Testis (tissue), 5 donors: ENCODE data around the gene P2RX1. TPM values are rescaled to one million over a fixed set of nuclear protein-coding genes. Genes with fewer than 3 reads are reported as not detected.
A peak's percentile ranks its signal among the peaks of the same experiment; 100 is the strongest.

ENCODE experiments used
- DNase-seq: peaks from one replicate; pipeline ENCODE4 v3.0.0-alpha.2; 2019
- H3K27ac ChIP-seq, 2 donors: fragments of 200-600 bp; sonication (generic); one replicate each; pipeline ENCODE4 v1.5.1; 2019
- H3K27me3 ChIP-seq: fragments of 200-600 bp; sonication (generic); one replicate; pipeline ENCODE4 v1.5.1; 2019
- H3K36me3 ChIP-seq: fragments of 200-600 bp; sonication (generic); one replicate; pipeline ENCODE4 v1.5.1; 2017; ENCODE audit warnings: low read depth; ENCODE audit errors: missing control alignments
- H3K4me1 ChIP-seq: fragments of 200-600 bp; sonication (generic); one replicate; pipeline ENCODE4 v1.5.1; 2019
- H3K4me3 ChIP-seq, 2 donors: fragments of 200-600 bp; sonication (generic); one replicate each; pipeline ENCODE4 v1.5.1; 2017 to 2019
- H3K9me3 ChIP-seq: fragments of 200-600 bp; sonication (generic); one replicate; pipeline ENCODE4 v1.5.1; 2017
- POLR2A ChIP-seq: fragments of 450-650 bp; IDR thresholded peaks from one replicate; pipeline ENCODE4 v1.6.1; 2017; ENCODE audit warnings: antibody characterized with exemption, mild to moderate bottlenecking, moderate library complexity
- WGBS, 2 donors: methylation state at CpG; one replicate each; pipeline ENCODE4 v1.1.5; 2018; 5-methylcytosine and 5-hydroxymethylcytosine counted together
- intact Hi-C: fragments of 100-400 bp; cut with DNase I; formaldehyde crosslinking; loops from one replicate; pipeline ENCODE4 v1.15.1; 2023; ENCODE audit warnings: low total_unique reads
- long read RNA-seq, 2 donors: transcript quantifications; one replicate each; lab custom pipeline, GENCODE V29; 2026
- polyA plus RNA-seq: library from polyadenylated mRNA; stranded (reverse); fragments of 350-450 nt; fragmentation: Illumina TruSeq; extraction: RNeasy Lipid Tissue Mini Kit (QIAGEN cat#74804); gene quantifications from one replicate; pipeline ENCODE4 v1.2.3, GENCODE V29; 2014; ENCODE audit warnings: low read depth, low replicate concordance; ENCODE audit not compliant: insufficient read depth
- total RNA-seq, 2 donors: library from RNA; depleted of rRNA; stranded (reverse); fragments of >200 nt; gene quantifications; one replicate each; pipeline ENCODE4 v1.2.3, GENCODE V29; 2016
- TF ChIP-seq, protein P1 (sequence below), 3 experiments: fragments of 450-650 bp in 2 of 3; fragments of 200-600 bp in 1 of 3; sonication (generic) in 1 of 3; IDR thresholded peaks; one replicate each; pipeline ENCODE4 v1.5.1; 2016 to 2019; ENCODE audit warnings: antibody characterized with exemption in 3 of 3, mild to moderate bottlenecking in 2 of 3, moderate library complexity in 1 of 3

Gene P2RX1
- total RNA-seq: 10 to 100 TPM in 1 of 2 donors, 1 to 10 TPM in 1; 5.0 to 15.2 TPM
- 2.5 TPM for polyA plus RNA-seq
- long read RNA-seq, donor 1: 0 reads
- long read RNA-seq, donor 2: 0 reads

GRCh38 chr17:3915995-3916696, at the start of gene P2RX1:
TSS of gene P2RX1 (minus strand) at chr17:3916465. CDS start at chr17:3916225, 240 bp downstream.
- peaks cover 27% of the 10 kb centered on the region for H3K4me1 ChIP-seq
- TF ChIP-seq POLR2A: no peak
- 74 to 82% methylated on average over 21 to 28 of the region's 28 CpGs for WGBS, 2 donors
- H3K27ac ChIP-seq: peak within 1 kb of the TSS in 1 of 2 donors; percentile 55
- H3K36me3 ChIP-seq: no peaks in the 10 kb centered on the region
- no peak within 1 kb of the TSS for H3K4me3 ChIP-seq
- intact Hi-C loops: no loop called here
- DNase-seq: peak; percentile 59
- no peaks in the 10 kb centered on the region for H3K27me3 ChIP-seq
- H3K9me3 ChIP-seq: no peaks in the 10 kb centered on the region

GRCh38 chr17:3965118-3965800, 49.0 kb upstream of the P2RX1 start:
- peak overlapping the region; percentile 50 to 58 for H3K4me3 ChIP-seq
- whole genome bisulfite sequencing, 2 donors: 16 to 27% methylated on average over 14 to 17 of the region's 17 CpGs
- TF ChIP-seq, protein P1, sequence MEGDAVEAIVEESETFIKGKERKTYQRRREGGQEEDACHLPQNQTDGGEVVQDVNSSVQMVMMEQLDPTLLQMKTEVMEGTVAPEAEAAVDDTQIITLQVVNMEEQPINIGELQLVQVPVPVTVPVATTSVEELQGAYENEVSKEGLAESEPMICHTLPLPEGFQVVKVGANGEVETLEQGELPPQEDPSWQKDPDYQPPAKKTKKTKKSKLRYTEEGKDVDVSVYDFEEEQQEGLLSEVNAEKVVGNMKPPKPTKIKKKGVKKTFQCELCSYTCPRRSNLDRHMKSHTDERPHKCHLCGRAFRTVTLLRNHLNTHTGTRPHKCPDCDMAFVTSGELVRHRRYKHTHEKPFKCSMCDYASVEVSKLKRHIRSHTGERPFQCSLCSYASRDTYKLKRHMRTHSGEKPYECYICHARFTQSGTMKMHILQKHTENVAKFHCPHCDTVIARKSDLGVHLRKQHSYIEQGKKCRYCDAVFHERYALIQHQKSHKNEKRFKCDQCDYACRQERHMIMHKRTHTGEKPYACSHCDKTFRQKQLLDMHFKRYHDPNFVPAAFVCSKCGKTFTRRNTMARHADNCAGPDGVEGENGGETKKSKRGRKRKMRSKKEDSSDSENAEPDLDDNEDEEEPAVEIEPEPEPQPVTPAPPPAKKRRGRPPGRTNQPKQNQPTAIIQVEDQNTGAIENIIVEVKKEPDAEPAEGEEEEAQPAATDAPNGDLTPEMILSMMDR (IDR thresholded peaks at IDR 0.05): no peak
- no peak for TF ChIP-seq POLR2A
- intact Hi-C loops: no loop called here
- H3K36me3 ChIP-seq: no peaks in the 10 kb centered on the region
- H3K27ac ChIP-seq: no peak overlapping the region
- no peaks in the 10 kb centered on the region for H3K27me3 ChIP-seq
- H3K4me1 ChIP-seq: peaks cover 34% of the 10 kb centered on the region
- H3K9me3 ChIP-seq: no peaks in the 10 kb centered on the region
- DNase-seq: peak; percentile 58

GRCh38 chr17:3964203-3965117, 48.2 kb upstream of the P2RX1 start, which contains the start of gene ATP2A3:
TSS of gene ATP2A3 (minus strand) at chr17:3964437. CDS start at chr17:3964291, 146 bp downstream.
- H3K4me1 ChIP-seq: peaks cover 36% of the 10 kb centered on the region
- intact Hi-C loops: no loop called here
- H3K27me3 ChIP-seq: no peaks in the 10 kb centered on the region
- no peak within 1 kb of the TSS for H3K27ac ChIP-seq
- WGBS, 2 donors: 0 to 1% methylated on average over 9 to 53 of the region's 92 CpGs
- TF ChIP-seq POLR2A: no peak
- TF ChIP-seq, protein P1 (IDR thresholded peaks at IDR 0.05): no peak
- H3K9me3 ChIP-seq: no peaks in the 10 kb centered on the region
- DNase-seq: no peak
- peak within 1 kb of the TSS; percentile 50 to 58 for H3K4me3 ChIP-seq
- H3K36me3 ChIP-seq: no peaks in the 10 kb centered on the region

- no peak for TF ChIP-seq POLR2A
- TF ChIP-seq, protein P1 (IDR thresholded peaks at IDR 0.05): no peak
- H3K36me3 ChIP-seq: no peaks in the 10 kb centered on the region
- intact Hi-C loops: no loop called here
- no peaks in the 10 kb centered on the region for H3K9me3 ChIP-seq
- peak overlapping the region; percentile 50 to 51 for H3K4me3 ChIP-seq
- peaks cover 36% of the 10 kb centered on the region for H3K4me1 ChIP-seq
- H3K27me3 ChIP-seq: no peaks in the 10 kb centered on the region
- H3K27ac ChIP-seq: no peak overlapping the region
- no peak for DNase-seq
- WGBS, 2 donors: 6 to 10% methylated on average over 15 to 58 of the region's 64 CpGs
These were observed 47.3 kb upstream of the P2RX1 start for GRCh38 chr17:3963237-3964201.
